Colonic mucosa (tissue), 4 donors: ENCODE results near the gene HECW1. TPM values are rescaled to one million over a fixed set of nuclear protein-coding genes. Genes with fewer than 3 reads are reported as not detected.

Source experiments
- DNase-seq: peaks from one replicate; pipeline ENCODE4 v3.0.0-alpha.2; 2020
- H3K27ac ChIP-seq: fragments of 200-600 bp; one replicate; pipeline ENCODE4 v1.8.0; 2021
- H3K27me3 ChIP-seq: fragments of 200-600 bp; one replicate; pipeline ENCODE4 v1.8.0; 2021
- H3K36me3 ChIP-seq: fragments of 200-600 bp; one replicate; pipeline ENCODE4 v1.8.0; 2021
- H3K4me1 ChIP-seq: fragments of 200-600 bp; one replicate; pipeline ENCODE4 v1.8.0; 2021; ENCODE audit warnings: mild to moderate bottlenecking
- H3K4me3 ChIP-seq: fragments of 200-600 bp; one replicate; pipeline ENCODE4 v1.8.0; 2021
- H3K9ac ChIP-seq, 2 donors: one replicate each; pipeline ENCODE4 v1.7.0; 2013; ENCODE audit warnings: control low read depth in 2 of 2, low read depth in 2 of 2, low read length in 2 of 2
- H3K9me3 ChIP-seq: fragments of 200-600 bp; one replicate; pipeline ENCODE4 v1.8.0; 2021
- intact Hi-C: fragments of 100-400 bp; cut with DNase I; formaldehyde crosslinking; loops from one replicate; pipeline ENCODE4 v1.14.1; 2022
- total RNA-seq, 2 donors: library from RNA; stranded (reverse); fragmentation: NEBNext Ultra II Directional in 1 of 2; extraction: Animal tissue kit (Norgen Biotek cat#: 25700) in 1 of 2; gene quantifications; one replicate each; pipeline ENCODE4 v1.2.1, GENCODE V29; 2021
- TF ChIP-seq, protein P1 (sequence below): fragments of 200-600 bp; IDR thresholded peaks from one replicate; pipeline ENCODE4 v1.8.0; 2022; ENCODE audit warnings: antibody characterized with exemption, mild to moderate bottlenecking
- donor health status: healthy.
- donor health status: DM: no; HTN: no; CAD: no.
- donor health status: DM: no; HTN: no; CAD: no.

The HECW1 gene
- total RNA-seq, 2 donors from 2014 or later: 0.35 to 0.40 TPM

DNA sequence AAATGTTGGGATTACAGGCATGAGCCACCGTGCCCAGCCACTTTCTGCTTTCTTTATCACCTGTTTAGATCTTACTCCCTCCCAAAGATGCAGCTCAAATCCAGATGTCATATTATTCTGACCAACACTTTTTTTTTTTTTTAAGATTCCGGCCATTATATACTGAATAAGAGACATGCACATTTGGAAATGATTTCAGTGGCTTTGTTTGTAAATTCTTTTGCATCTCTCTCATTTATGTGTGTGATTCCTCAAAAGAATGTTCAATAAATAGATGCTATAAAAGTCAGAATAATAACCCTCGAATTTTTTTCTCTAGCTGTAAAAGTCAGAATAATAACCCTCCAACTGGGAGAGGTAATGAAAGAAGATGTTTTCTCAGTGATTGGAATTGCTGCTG, 25.4 kb downstream of the HECW1 start:
- Histone ChIP-seq H3K27me3 (no peaks in the 10 kb centered on the region), H3K4me3 (no peak overlapping the region), H3K9ac (no peak overlapping the region), H3K36me3 (no peaks in the 10 kb centered on the region), H3K27ac (no peak overlapping the region), H3K9me3 (no peaks in the 10 kb centered on the region), H3K4me1 (no peaks in the 10 kb centered on the region)
- TF ChIP-seq, protein P1, sequence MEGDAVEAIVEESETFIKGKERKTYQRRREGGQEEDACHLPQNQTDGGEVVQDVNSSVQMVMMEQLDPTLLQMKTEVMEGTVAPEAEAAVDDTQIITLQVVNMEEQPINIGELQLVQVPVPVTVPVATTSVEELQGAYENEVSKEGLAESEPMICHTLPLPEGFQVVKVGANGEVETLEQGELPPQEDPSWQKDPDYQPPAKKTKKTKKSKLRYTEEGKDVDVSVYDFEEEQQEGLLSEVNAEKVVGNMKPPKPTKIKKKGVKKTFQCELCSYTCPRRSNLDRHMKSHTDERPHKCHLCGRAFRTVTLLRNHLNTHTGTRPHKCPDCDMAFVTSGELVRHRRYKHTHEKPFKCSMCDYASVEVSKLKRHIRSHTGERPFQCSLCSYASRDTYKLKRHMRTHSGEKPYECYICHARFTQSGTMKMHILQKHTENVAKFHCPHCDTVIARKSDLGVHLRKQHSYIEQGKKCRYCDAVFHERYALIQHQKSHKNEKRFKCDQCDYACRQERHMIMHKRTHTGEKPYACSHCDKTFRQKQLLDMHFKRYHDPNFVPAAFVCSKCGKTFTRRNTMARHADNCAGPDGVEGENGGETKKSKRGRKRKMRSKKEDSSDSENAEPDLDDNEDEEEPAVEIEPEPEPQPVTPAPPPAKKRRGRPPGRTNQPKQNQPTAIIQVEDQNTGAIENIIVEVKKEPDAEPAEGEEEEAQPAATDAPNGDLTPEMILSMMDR: no peak
- intact Hi-C loops: no loop called here
- DNase-seq: no peak

DNA sequence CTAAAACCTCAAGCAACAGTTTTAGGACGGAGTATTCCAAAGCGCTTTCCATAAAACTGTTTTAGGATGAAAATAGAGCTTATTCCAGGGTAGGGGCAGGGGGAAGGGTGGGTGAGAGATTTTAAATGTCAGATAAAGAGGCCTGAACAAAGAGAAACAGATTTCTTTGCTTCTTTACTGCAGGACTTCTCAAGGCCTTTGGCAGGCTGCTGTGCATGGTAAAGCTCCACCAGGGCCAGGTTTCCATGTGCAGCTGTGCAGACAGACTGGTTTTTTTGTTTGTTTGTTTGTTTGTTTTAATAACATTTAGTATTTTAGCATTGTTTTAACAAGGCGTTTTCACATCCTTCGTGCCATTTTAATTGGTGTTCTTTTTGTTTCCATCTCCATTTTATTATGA, 26.3 kb downstream of the HECW1 start:
- H3K9me3 ChIP-seq: no peaks in the 10 kb centered on the region
- no peak overlapping the region for H3K4me3 ChIP-seq
- H3K4me1 ChIP-seq: no peaks in the 10 kb centered on the region
- no peak overlapping the region for H3K9ac ChIP-seq
- no peaks in the 10 kb centered on the region for H3K27me3 ChIP-seq
- no peak for DNase-seq
- no peaks in the 10 kb centered on the region for H3K36me3 ChIP-seq
- TF ChIP-seq, protein P1: no peak
- H3K27ac ChIP-seq: no peak overlapping the region
- intact Hi-C loops: no loop called here

DNA sequence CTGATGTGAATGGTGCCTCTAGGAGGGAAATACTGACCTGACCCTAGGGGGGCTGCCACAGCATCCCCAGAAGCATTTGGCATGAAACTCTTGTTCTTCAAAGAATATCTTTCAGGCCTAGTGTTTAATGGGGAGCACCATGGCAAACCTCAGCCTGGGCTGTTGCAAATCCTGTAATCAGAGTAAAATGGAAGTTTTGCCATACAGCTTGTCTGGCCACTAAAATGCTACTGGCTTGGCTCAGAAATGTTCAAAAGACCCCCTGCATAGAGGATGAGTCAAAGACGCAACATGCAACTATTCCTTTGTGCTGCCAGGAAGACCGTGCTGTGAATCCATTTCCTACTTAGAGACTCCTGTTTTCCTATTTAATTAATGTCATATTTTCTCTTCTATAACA, 26.7 kb downstream of the HECW1 start:
- Histone ChIP-seq H3K9me3 (no peaks in the 10 kb centered on the region), H3K36me3 (no peaks in the 10 kb centered on the region), H3K9ac (no peak overlapping the region), H3K4me3 (no peak overlapping the region), H3K4me1 (no peaks in the 10 kb centered on the region), H3K27me3 (no peaks in the 10 kb centered on the region), H3K27ac (no peak overlapping the region)
- DNase-seq: no peak
- TF ChIP-seq, protein P1: no peak
- intact Hi-C loops: no loop called here

DNA sequence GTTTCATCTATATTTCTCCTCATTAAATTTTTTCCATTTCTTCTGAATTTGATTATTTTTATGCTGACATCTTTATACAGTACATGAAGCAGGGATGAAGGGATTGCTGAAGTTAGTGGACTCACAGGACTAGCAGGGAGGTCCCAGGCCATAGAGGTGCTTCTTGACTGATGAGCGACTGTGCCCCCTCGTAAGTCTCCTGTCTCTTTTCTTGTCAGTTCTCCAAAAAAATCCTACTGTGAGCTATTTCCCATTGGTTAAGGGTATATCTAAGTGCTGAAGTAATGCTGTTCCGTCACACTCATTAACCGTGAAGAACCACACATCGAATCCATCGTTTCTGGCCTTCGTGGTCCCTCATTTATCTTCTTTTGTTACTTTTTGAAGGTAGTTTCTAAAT, 27.7 kb downstream of the HECW1 start:
- intact Hi-C loops: no loop called here
- Histone ChIP-seq H3K27me3 (no peaks in the 10 kb centered on the region), H3K27ac (no peak overlapping the region), H3K4me1 (no peaks in the 10 kb centered on the region), H3K9me3 (no peaks in the 10 kb centered on the region), H3K9ac (no peak overlapping the region), H3K36me3 (no peaks in the 10 kb centered on the region), H3K4me3 (no peak overlapping the region)
- no peak for DNase-seq
- TF ChIP-seq, protein P1: no peak

DNA sequence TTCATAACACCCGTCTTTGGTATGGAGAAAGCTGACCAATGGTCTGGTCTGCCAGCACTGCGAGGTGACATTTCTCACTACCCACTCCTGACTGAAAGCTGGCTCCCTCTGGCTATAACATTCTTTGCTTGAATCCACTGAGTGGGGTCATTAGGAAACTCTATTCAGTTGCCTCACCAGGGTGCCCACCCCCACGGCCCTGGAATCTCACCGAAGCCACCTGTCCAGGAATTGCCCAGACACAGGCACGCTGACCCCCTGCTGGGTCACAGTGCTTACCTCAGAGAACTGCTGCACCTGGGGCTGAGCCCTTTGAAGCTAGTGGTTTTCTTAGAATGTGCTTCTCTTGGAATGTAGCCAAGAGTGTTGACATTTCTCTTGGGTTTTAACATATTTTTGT, 28.6 kb downstream of the HECW1 start:
- Histone ChIP-seq H3K9me3 (no peaks in the 10 kb centered on the region), H3K27ac (no peak overlapping the region), H3K9ac (no peak overlapping the region), H3K27me3 (no peaks in the 10 kb centered on the region), H3K36me3 (no peaks in the 10 kb centered on the region), H3K4me3 (no peak overlapping the region), H3K4me1 (no peaks in the 10 kb centered on the region)
- TF ChIP-seq, protein P1: no peak
- intact Hi-C loops: no loop called here
- DNase-seq: no peak

DNA sequence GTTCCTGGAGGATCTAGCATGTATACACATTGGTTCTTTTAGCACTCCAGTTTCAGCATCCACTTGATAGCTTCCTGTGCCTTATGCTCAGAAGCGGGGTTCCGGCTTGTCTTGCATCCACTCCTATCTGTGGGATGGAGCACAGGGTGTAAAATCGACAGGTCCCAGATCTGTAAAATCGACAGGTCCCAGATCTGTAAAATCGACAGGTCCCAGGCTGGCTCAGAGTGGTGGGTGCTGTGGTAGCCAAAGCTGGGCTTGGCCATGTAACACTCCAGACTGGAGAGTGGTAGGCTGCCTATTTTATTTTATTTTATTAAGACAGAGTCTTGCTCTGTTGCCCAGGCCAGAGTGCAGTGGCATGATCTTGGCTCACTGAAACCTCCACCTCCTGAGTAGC, 30.3 kb downstream of the HECW1 start:
- no peak for DNase-seq
- TF ChIP-seq, protein P1: no peak
- no peak overlapping the region for H3K4me3 ChIP-seq
- no peak overlapping the region for H3K9ac ChIP-seq
- H3K4me1 ChIP-seq: no peaks in the 10 kb centered on the region
- no peaks in the 10 kb centered on the region for H3K9me3 ChIP-seq
- H3K27me3 ChIP-seq: no peaks in the 10 kb centered on the region
- intact Hi-C loops: no loop called here
- H3K36me3 ChIP-seq: no peaks in the 10 kb centered on the region
- no peak overlapping the region for H3K27ac ChIP-seq
